HG03066 (cell line): ENCODE measurements around the gene SELENOO.

Experiments
- ATAC-seq: cut with Tn5 transposase; IDR thresholded peaks from one replicate; pipeline ENCODE4 v1.9.1; 2021; ENCODE audit warnings: low read depth; ENCODE audit not compliant: unreplicated experiment

The SELENOO gene

GRCh38 chr22:50264104-50264745 lies 63.4 kb downstream of the SELENOO start:
- ATAC-seq, result no peak

GRCh38 chr22:50264946-50265669 lies 64.3 kb downstream of the SELENOO start:
- ATAC-seq, result no peak

GRCh38 chr22:50266994-50267393 lies 66.2 kb downstream of the SELENOO start:
- ATAC-seq, result no peak
